Endothelial cell of umbilical vein (primary cell): ENCODE results near the gene AKAIN1. TPM values are rescaled to one million over a fixed set of nuclear protein-coding genes. Genes with fewer than 3 reads are reported as not detected.

Experiments
- BruUV-seq: library from RNA; stranded (reverse); fragments of 400-500 nt; replicated peaks from 2 replicates; lab custom pipeline; 2021; lab: Mats Ljungman, UMichigan
- CTCF ChIA-PET: fragments of 300-600, 350-600 bp; sonication (Branson Sonifier 250); formaldehyde crosslinking; loops from one replicate; lab custom pipeline; 2021; ENCODE audit warnings: antibody characterized with exemption, inconsistent platforms; lab: Charles Lee
- POLR2A ChIA-PET: fragments of 300-600, 350-600 bp; sonication (Branson Sonifier 250); formaldehyde crosslinking; loops from one replicate; lab custom pipeline; 2021; ENCODE audit warnings: antibody characterized with exemption, inconsistent platforms; lab: Charles Lee
- DNase-seq: peaks from one replicate; pipeline ENCODE4 v3.0.0-alpha.2; 2011; ENCODE audit warnings: low read depth, low spot score
- FAIRE-seq: peaks from 2 replicates; lab custom pipeline; 2011; peaks lifted over from hg19 to GRCh38; lab: Jason Lieb, UNC
- H2AFZ ChIP-seq: 2 replicates; pipeline ENCODE4 v1.6.0; 2012; ENCODE audit warnings: low read depth, low read length, control low read depth, inconsistent platforms
- H3K27ac ChIP-seq: 2 replicates; pipeline ENCODE4 v1.5.1; 2011; ENCODE audit warnings: low read depth, mild to moderate bottlenecking, control low read depth, low read length, moderate library complexity; ENCODE audit not compliant: insufficient read depth
- H3K27me3 ChIP-seq, 2 experiments: 2 replicates each; pipeline versions ENCODE4 v1.6.0 to v1.6.1; 2011; ENCODE audit warnings: low read length in 2 of 2, mixed read lengths in 1 of 2; ENCODE audit not compliant: control insufficient read depth in 2 of 2, insufficient read depth in 2 of 2
- H3K36me3 ChIP-seq, 2 experiments: 2 replicates in 1 of 2; 3 replicates in 1 of 2; pipeline ENCODE4 v1.5.1; 2011; ENCODE audit warnings: low read length in 2 of 2, mild to moderate bottlenecking in 1 of 2, moderate library complexity in 1 of 2; ENCODE audit not compliant: control insufficient read depth in 2 of 2, insufficient read depth in 2 of 2; ENCODE audit errors: extremely low read depth in 1 of 2
- H3K4me1 ChIP-seq: 3 replicates; pipeline ENCODE4 v1.5.1; 2011; ENCODE audit warnings: mild to moderate bottlenecking, low read length; ENCODE audit not compliant: control insufficient read depth, insufficient read depth; ENCODE audit errors: extremely low read depth
- H3K4me2 ChIP-seq: 2 replicates; pipeline ENCODE4 v1.6.1; 2011; ENCODE audit warnings: low read length, control low read depth, mixed read lengths; ENCODE audit not compliant: insufficient read depth
- H3K4me3 ChIP-seq, 3 experiments: fragments of 200-600 bp in 1 of 3; sonication (generic), shearing (Covaris generic) in 1 of 3; replicated peaks in 1 of 3; 2 replicates each; pipeline ENCODE4 v1.5.1; 2011 to 2016; ENCODE audit warnings: control low read depth in 3 of 3, low read length in 3 of 3, mild to moderate bottlenecking in 2 of 3, inconsistent platforms in 1 of 3, low read depth in 1 of 3, moderate library complexity in 1 of 3; ENCODE audit not compliant: insufficient read depth in 1 of 3
- H3K79me2 ChIP-seq: 2 replicates; pipeline ENCODE4 v1.6.0; 2012; ENCODE audit warnings: low read length, inconsistent platforms; ENCODE audit not compliant: control insufficient read depth, insufficient read depth
- H3K9ac ChIP-seq: replicated peaks from 2 replicates; pipeline ENCODE3; 2011; ENCODE audit warnings: low read length, control low read depth; ENCODE audit not compliant: insufficient read depth; ENCODE audit errors: extremely low read depth
- H3K9me1 ChIP-seq: replicated peaks from 3 replicates; pipeline ENCODE4 v1.6.0; 2011; ENCODE audit warnings: mild to moderate bottlenecking, low read length; ENCODE audit not compliant: control insufficient read depth, insufficient read depth; ENCODE audit errors: extremely low read depth
- H3K9me3 ChIP-seq: replicated peaks from 2 replicates; pipeline ENCODE4 v1.5.1; 2012; ENCODE audit warnings: low read length, inconsistent platforms; ENCODE audit not compliant: control insufficient read depth, insufficient read depth
- H4K20me1 ChIP-seq: replicated peaks from 2 replicates; pipeline ENCODE3; 2011; ENCODE audit warnings: mild to moderate bottlenecking, low read length; ENCODE audit not compliant: control insufficient read depth, insufficient read depth; ENCODE audit errors: extremely low read depth
- CTCF ChIP-seq, 2 donors: IDR thresholded peaks; 1 replicate in 1 of 2; 2 replicates in 1 of 2; pipeline ENCODE4 v1.5.1; 2011; ENCODE audit warnings: low read length in 2 of 2, mild to moderate bottlenecking in 2 of 2, moderate library complexity in 2 of 2, control low read depth in 1 of 2, inconsistent platforms in 1 of 2, low read depth in 1 of 2; ENCODE audit not compliant: insufficient read depth in 1 of 2; ENCODE audit errors: extremely low read depth in 1 of 2
- EZH2 ChIP-seq: IDR thresholded peaks from 2 replicates; pipeline ENCODE4 v1.6.1; 2012; ENCODE audit warnings: borderline replicate concordance, low read depth, mild to moderate bottlenecking, moderate library complexity, low read length, inconsistent platforms; ENCODE audit not compliant: severe bottlenecking
- FOS ChIP-seq: IDR thresholded peaks from 2 replicates; pipeline ENCODE4 v1.6.1; 2011; ENCODE audit warnings: mild to moderate bottlenecking, low read length, moderate library complexity, borderline replicate concordance; ENCODE audit not compliant: insufficient read depth
- GATA2 ChIP-seq: IDR thresholded peaks from 2 replicates; pipeline ENCODE4 v1.7.0; 2011; ENCODE audit warnings: low read depth, mild to moderate bottlenecking, moderate library complexity, mixed read lengths, low read length; ENCODE audit not compliant: insufficient read length, insufficient read depth
- JUN ChIP-seq: IDR thresholded peaks from 2 replicates; pipeline ENCODE4 v1.6.1; 2011; ENCODE audit warnings: borderline replicate concordance, low read depth; ENCODE audit not compliant: insufficient read length, insufficient read depth
- MAX ChIP-seq: IDR thresholded peaks from 2 replicates; pipeline ENCODE4 v1.6.1; 2011; ENCODE audit not compliant: insufficient read depth, insufficient read length
- MYC ChIP-seq: IDR thresholded peaks from one replicate; pipeline ENCODE4 v1.6.1; 2011; ENCODE audit warnings: mild to moderate bottlenecking, low read depth, low read length
- POLR2A ChIP-seq: IDR thresholded peaks from 2 replicates; pipeline ENCODE4 v1.6.1; 2012; ENCODE audit warnings: low read depth, mild to moderate bottlenecking, control low read depth, low read length
- POLR2AphosphoS5 ChIP-seq: IDR thresholded peaks from 2 replicates; pipeline ENCODE4 v1.6.1; 2012; ENCODE audit warnings: low read depth, mild to moderate bottlenecking, control low read depth, low read length, moderate library complexity; ENCODE audit not compliant: insufficient read depth
- dilution Hi-C: fragments of 300-500 bp; cut with MboI; formaldehyde crosslinking; loops from one replicate; pipeline ENCODE4 v1.15.0; 2019; ENCODE audit warnings: low sequenced_read_pairs; ENCODE audit not compliant: extremely low pct_ligation_motif_present
- intact Hi-C: fragments of 100-400 bp; cut with micrococcal nuclease; formaldehyde crosslinking; loops from one replicate; pipeline ENCODE4 v1.10.0; 2022
- polyA plus RNA-seq, 4 experiments: library from polyadenylated mRNA; depleted of rRNA in 3 of 4; stranded (reverse) in 3 of 4; unstranded in 1 of 4; fragments of >200 nt; gene quantifications; 2 replicates each; pipeline versions ENCODE4 v1.2.1 to v1.2.3, GENCODE V29; 2011 to 2012; ENCODE audit warnings: missing spikeins in 1 of 4
- total RNA-seq: library from RNA; stranded (reverse); gene quantifications from 2 replicates; pipeline ENCODE4 v1.2.3, GENCODE V29; 2021

AKAIN1 gene
- total and polyA plus RNA-seq, 2 donors (not counting 3 experiments of a cell fraction or from before 2014, with no cell fraction given) = not detected

- Histone ChIP-seq H2AFZ (no peak overlapping the region), H3K9me1 (no peaks in the 10 kb centered on the region), H3K27me3 (no peaks in the 10 kb centered on the region), H3K9ac (no peak overlapping the region), H3K79me2 (no peaks in the 10 kb centered on the region), H3K4me1 (no peaks in the 10 kb centered on the region), H3K4me3 (no peak overlapping the region), H3K27ac (no peak overlapping the region), H3K36me3 (no peaks in the 10 kb centered on the region), H3K4me2 (no peak overlapping the region), H4K20me1 (no peaks in the 10 kb centered on the region), H3K9me3 (no peaks in the 10 kb centered on the region)
- no TSS peak for BruUV-seq
- POLR2A ChIA-PET = no interaction called here
- dilution Hi-C loops = no loop called here
- FAIRE-seq (no peak), DNase-seq (no peak)
- TF ChIP-seq EZH2 (no peak), MAX (no peak), GATA2 (no peak), JUN (no peak), MYC (no peak), FOS (no peak), POLR2A (no peak), POLR2AphosphoS5 (no peak), CTCF (IDR thresholded peaks at IDR 0.05; ENCODE audit: extremely low read depth in 1 of 2, insufficient read depth in 1 of 2, low read depth in 1 of 2, low read length in 2 of 2) (no peak)
- intact Hi-C loops = no loop called here
- CTCF ChIA-PET = no interaction called here
Observed at GRCh38 chr18:5207471-5208150, 10.6 kb upstream of the AKAIN1 start.
